Brain microvascular endothelial cell (primary cell): ENCODE data around the gene EIF4EBP2.

Experiments
- DNase-seq: peaks from one replicate; pipeline ENCODE4 v3.0.0-alpha.2; 2020
- H3K27ac ChIP-seq: fragments of 250-450 bp; sonication (Bioruptor Pico); 2 replicates; pipeline ENCODE4 v1.5.1; 2020; ENCODE audit warnings: mild to moderate bottlenecking, moderate library complexity
- H3K27me3 ChIP-seq: fragments of 250-450 bp; sonication (Bioruptor Pico); replicated peaks from 2 replicates; pipeline ENCODE4 v1.5.1; 2020; ENCODE audit warnings: mild to moderate bottlenecking
- H3K36me3 ChIP-seq: fragments of 250-450 bp; sonication (Bioruptor Pico); replicated peaks from 2 replicates; pipeline ENCODE4 v1.5.1; 2020; ENCODE audit warnings: mild to moderate bottlenecking
- H3K4me3 ChIP-seq: 2 replicates; pipeline ENCODE4 v1.5.1; 2011; ENCODE audit warnings: low read depth, mild to moderate bottlenecking, control low read depth, low read length, moderate library complexity
- in situ Hi-C: cut with HindIII; loops from 2 replicates; pipeline ENCODE4 v1.10.0; 2017; ENCODE audit warnings: low sequenced_read_pairs, low pct_ligation_motif_present
- TF ChIP-seq, protein P1 (sequence below): IDR thresholded peaks from 2 replicates; pipeline ENCODE4 v1.5.1; 2011; ENCODE audit warnings: low read depth, mild to moderate bottlenecking, moderate library complexity, low read length, control low read depth, inconsistent platforms; ENCODE audit errors: missing control alignments

The EIF4EBP2 gene

DNA sequence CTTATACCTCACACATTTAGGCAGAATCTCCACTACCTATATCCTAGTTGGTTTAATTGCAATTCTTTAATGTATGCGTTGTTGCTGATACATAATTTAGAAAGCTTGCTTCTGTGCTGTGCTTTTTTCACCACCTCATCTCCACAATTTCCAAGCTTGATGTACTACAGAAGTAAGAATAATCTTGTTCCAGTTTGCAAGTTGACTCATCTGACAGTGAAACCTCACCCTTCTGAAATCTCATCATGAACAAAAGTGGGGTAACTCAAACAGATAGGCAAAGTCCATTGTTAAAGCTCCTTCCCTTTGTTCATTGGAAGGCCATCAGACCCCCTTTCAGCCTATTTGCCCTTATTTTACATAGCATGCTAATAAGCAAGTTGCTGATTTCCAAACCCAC, 13.6 kb downstream of the EIF4EBP2 start:
- Histone ChIP-seq H3K27ac (peak overlapping the region; percentile 63), H3K4me3 (no peak overlapping the region)
- DNase-seq = no peak

DNA sequence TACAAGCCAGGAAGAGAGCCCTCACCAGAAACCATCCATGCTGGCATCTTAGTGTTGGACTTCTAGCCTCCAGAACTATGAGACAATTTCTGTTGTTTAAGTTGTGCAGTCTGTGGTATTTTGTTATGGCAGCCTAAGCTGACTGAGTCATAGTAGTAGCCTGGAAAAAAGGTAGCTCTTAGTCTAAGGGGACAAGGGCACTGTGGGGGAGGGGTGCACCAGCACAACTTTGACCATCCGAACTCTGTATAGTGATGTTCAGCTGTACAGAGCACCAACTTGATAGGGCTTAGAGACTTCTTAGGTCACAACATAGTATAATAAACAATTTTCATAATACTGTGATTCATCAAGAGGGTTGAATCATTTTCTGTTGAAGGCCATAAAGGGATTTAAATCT, 14.3 kb downstream of the EIF4EBP2 start:
- peak; percentile 80 for DNase-seq
- in situ Hi-C loops = no loop called here
- H3K27ac ChIP-seq = peak overlapping the region; percentile 63

More for the DNA sequence above, 13.6 kb downstream of the EIF4EBP2 start:
- H3K27me3 ChIP-seq = no peaks in the 10 kb centered on the region
- in situ Hi-C loops = no loop called here
- H3K36me3 ChIP-seq = peaks cover 24% of the 10 kb centered on the region
- TF ChIP-seq, protein P1, sequence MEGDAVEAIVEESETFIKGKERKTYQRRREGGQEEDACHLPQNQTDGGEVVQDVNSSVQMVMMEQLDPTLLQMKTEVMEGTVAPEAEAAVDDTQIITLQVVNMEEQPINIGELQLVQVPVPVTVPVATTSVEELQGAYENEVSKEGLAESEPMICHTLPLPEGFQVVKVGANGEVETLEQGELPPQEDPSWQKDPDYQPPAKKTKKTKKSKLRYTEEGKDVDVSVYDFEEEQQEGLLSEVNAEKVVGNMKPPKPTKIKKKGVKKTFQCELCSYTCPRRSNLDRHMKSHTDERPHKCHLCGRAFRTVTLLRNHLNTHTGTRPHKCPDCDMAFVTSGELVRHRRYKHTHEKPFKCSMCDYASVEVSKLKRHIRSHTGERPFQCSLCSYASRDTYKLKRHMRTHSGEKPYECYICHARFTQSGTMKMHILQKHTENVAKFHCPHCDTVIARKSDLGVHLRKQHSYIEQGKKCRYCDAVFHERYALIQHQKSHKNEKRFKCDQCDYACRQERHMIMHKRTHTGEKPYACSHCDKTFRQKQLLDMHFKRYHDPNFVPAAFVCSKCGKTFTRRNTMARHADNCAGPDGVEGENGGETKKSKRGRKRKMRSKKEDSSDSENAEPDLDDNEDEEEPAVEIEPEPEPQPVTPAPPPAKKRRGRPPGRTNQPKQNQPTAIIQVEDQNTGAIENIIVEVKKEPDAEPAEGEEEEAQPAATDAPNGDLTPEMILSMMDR = no peak

DNA sequence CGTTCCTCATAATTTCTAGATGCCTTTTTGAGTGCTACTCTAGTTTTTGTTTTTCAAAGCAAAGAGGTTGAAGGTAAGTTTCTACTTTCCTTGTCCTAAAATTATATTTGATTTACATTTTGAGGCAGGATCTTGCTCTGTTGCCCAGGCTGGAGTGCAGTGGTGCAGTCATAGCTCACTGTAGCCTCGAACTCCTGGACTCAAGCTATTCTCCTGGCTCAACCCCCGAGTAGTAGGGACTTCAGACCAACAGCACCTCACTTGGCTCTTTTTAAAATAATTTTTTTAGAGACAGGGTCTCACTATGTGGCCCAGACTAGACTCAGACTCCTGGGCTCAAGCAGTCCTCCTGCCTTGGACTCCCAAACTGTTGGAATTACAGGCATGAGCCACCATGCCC, 14.8 kb downstream of the EIF4EBP2 start:
- Histone ChIP-seq H3K27ac (peak overlapping the region; percentile 20), H3K4me3 (no peak overlapping the region), H3K36me3 (peaks cover 32% of the 10 kb centered on the region), H3K27me3 (no peaks in the 10 kb centered on the region)
- in situ Hi-C loops = no loop called here
- TF ChIP-seq, protein P1 = no peak
- DNase-seq = no peak

More for the DNA sequence above, 14.3 kb downstream of the EIF4EBP2 start:
- TF ChIP-seq, protein P1 = no peak
- Histone ChIP-seq H3K4me3 (no peak overlapping the region), H3K36me3 (peaks cover 28% of the 10 kb centered on the region), H3K27me3 (no peaks in the 10 kb centered on the region)

DNA sequence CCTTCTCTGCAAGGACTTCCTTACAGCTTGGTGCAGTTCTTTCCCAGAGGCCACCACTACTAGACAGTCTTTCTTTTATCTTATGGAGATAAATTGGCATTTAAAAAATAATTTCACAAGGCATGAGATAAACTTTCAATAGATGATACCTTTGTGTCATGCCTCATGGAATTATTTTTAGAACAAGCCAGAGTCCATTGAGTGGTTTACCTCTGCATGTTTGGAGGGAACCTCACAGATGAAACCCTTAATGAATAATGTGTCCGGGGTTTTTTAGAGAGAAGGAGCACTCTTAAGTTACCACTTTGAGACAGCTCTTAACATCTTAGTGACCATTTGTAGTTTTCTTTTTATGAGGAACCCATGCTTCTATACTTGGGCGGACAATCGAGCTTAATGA, 20.4 kb downstream of the EIF4EBP2 start:
- H3K27me3 ChIP-seq = no peaks in the 10 kb centered on the region
- no peak for DNase-seq
- TF ChIP-seq, protein P1 = no peak
- in situ Hi-C loops = no loop called here
- H3K36me3 ChIP-seq = peaks cover 76% of the 10 kb centered on the region
- no peak overlapping the region for H3K27ac ChIP-seq
- no peak overlapping the region for H3K4me3 ChIP-seq

DNA sequence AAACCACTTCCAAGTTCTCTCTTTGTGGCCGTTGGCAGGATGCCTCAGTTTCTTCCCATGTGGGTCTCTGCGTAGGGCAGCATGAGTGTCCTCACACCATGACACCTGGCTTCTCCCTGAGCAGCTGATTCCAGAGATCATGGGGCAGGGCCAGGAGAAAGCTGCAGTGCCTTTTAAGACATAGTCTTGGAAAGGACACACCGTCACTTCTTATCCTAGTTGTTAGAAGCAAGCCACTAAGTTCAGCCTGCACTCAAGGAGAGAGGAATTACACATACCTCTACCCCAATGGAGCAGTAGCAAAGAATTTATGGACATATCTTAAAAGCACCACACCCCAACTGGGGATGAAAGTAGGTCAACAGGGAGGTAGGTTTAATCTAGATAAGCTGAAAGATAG, 21.2 kb downstream of the EIF4EBP2 start:
- peaks cover 78% of the 10 kb centered on the region for H3K36me3 ChIP-seq
- TF ChIP-seq, protein P1 = no peak
- DNase-seq = no peak

DNA sequence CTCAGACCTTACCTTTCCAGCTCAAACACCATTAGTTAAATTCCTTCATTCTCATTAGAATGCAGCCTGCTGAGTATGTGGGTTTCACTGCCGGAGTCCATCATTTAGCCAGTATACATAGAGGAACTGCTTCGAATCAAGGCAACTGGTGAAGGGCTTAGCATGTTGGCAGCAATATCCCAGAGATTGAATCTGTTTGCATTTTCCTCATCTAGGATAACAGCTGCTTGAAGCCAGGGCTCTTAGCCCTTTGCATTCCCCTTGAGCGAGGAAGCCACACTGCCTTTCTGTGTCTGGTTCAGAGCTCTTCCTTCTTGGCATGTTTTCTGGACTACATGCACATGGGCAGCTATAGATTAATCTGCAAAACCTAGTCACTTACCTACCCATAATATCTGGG, 22.9 kb downstream of the EIF4EBP2 start:
- TF ChIP-seq, protein P1 = no peak
- Histone ChIP-seq H3K36me3 (peaks cover 65% of the 10 kb centered on the region), H3K4me3 (no peak overlapping the region), H3K27me3 (no peaks in the 10 kb centered on the region), H3K27ac (no peak overlapping the region)
- in situ Hi-C loops = no loop called here
- DNase-seq = no peak

More for the DNA sequence above, 21.2 kb downstream of the EIF4EBP2 start:
- no peaks in the 10 kb centered on the region for H3K27me3 ChIP-seq
- no peak overlapping the region for H3K4me3 ChIP-seq
- in situ Hi-C loops = no loop called here
- no peak overlapping the region for H3K27ac ChIP-seq
